ENCODE data around the gene CAMK1D. TPM values are rescaled to one million over a fixed set of nuclear protein-coding genes. Genes with fewer than 3 reads are reported as not detected.

Gene CAMK1D
- total and polyA plus RNA-seq, 2 of the 8 experiments (the other 6 are each of a cell fraction or from before 2014, with no cell fraction given), result 3.5 to 10.6 TPM

GRCh38 chr10:12787297-12787696 is 437.9 kb downstream of the CAMK1D start:
- no peak overlapping the region for H2BK5ac ChIP-seq (ENCODE audit: low read depth, low read length)
- H3K36me3 ChIP-seq (ENCODE audit: control insufficient read depth in 2 of 4, insufficient read depth in 4 of 4, low read length in 3 of 4), result no peaks in the 10 kb centered on the region
- DNase-seq (ENCODE audit: low read depth in 1 of 2, low spot score in 2 of 2), result no peak
- H3K79me2 ChIP-seq (ENCODE audit: control insufficient read depth in 1 of 2, insufficient read depth in 2 of 2, low read length in 2 of 2), result no peaks in the 10 kb centered on the region
- no peak overlapping the region for H3K56ac ChIP-seq (replicated peaks; ENCODE audit: insufficient read length, low read depth, low read length)
- POLR2A ChIA-PET (ENCODE audit: partially characterized antibody), result interaction anchor here (0.6 kb wide), 1 partner anchor 355 kb away, joined by 3 read pairs; no protein-coding TSS in a partner anchor
- no peak overlapping the region for H3K23ac ChIP-seq (ENCODE audit: insufficient read length)
- H3K9ac ChIP-seq (replicated peaks in 1 of 4; ENCODE audit: extremely low read depth in 1 of 4, low read depth in 3 of 4, low read length in 3 of 4), result no peak overlapping the region
- H3K27ac ChIP-seq (ENCODE audit: low read depth, low read length), result no peak overlapping the region
- no peak overlapping the region for H3K4me2 ChIP-seq (ENCODE audit: insufficient read depth in 1 of 2, low read depth in 2 of 2, low read length in 2 of 2)
- no peak overlapping the region for H2AFZ ChIP-seq (ENCODE audit: low read length)
- H3K79me1 ChIP-seq (ENCODE audit: low read depth, low read length), result no peaks in the 10 kb centered on the region
- H2BK15ac ChIP-seq (ENCODE audit: low read length), result no peak overlapping the region
- no peak overlapping the region for H4K5ac ChIP-seq (ENCODE audit: insufficient read length, low read depth, low read length)
- CTCF ChIA-PET (ENCODE audit: partially characterized antibody), result interaction anchor here (0.6 to 1.9 kb wide), 4 partner anchors 9 to 491 kb away, joined by 3 to 4 read pairs (median 4); no protein-coding TSS in a partner anchor
- H4K20me1 ChIP-seq (replicated peaks in 1 of 2; ENCODE audit: control insufficient read depth in 1 of 2, insufficient read depth in 2 of 2, low read length in 2 of 2), result no peaks in the 10 kb centered on the region
- no peak overlapping the region for H3K4me3 ChIP-seq (ENCODE audit: extremely low read depth in 1 of 4, insufficient read depth in 2 of 4, low read depth in 3 of 4, low read length in 4 of 4)
- peaks cover 0 to 2% of the 10 kb centered on the region in 2 experiments; a peak in 1 of 4 replicates for H3K9me3 ChIP-seq (ENCODE audit: insufficient read depth in 2 of 2, low read depth in 1 of 2, low read length in 1 of 2)
- no peak overlapping the region for H2AK5ac ChIP-seq (ENCODE audit: low read depth, low read length)
- FAIRE-seq, result no peak
- no peak overlapping the region for H3K18ac ChIP-seq (ENCODE audit: extremely low read depth, low read length)
- H2BK20ac ChIP-seq (ENCODE audit: low read length), result no peak overlapping the region
- H3K4me1 ChIP-seq (replicated peaks in 1 of 4; ENCODE audit: control insufficient read depth in 3 of 4, insufficient read depth in 4 of 4, low read length in 3 of 4), result no peaks in the 10 kb centered on the region; a peak in 1 of 7 replicates
- TF ChIP-seq TAF1 (IDR thresholded peaks at IDR 0.05; ENCODE audit: low read depth, low read length), result no peak
- no peak for TF ChIP-seq POLR2A (IDR thresholded peaks at IDR 0.05; ENCODE audit: control extremely low read depth in 1 of 2, low read depth in 2 of 2, low read length in 2 of 2)
- TF ChIP-seq CBX5 (IDR thresholded peaks at IDR 0.05; ENCODE audit: low read depth, low read length), result no peak
- TF ChIP-seq RNF2 (IDR thresholded peaks at IDR 0.05; ENCODE audit: borderline replicate concordance, low read depth, low read length, missing control alignments, poor library complexity, severe bottlenecking), result no peak
- no peak for TF ChIP-seq SP4 (IDR thresholded peaks at IDR 0.05; ENCODE audit: low read length)
- no peak for TF ChIP-seq CBX8 (IDR thresholded peaks at IDR 0.05; ENCODE audit: borderline replicate concordance, low read depth, low read length)
- TF ChIP-seq SIX5 (IDR thresholded peaks at IDR 0.05; ENCODE audit: low read depth, low read length), result no peak
- no peak for TF ChIP-seq RFX5 (IDR thresholded peaks at IDR 0.05; ENCODE audit: borderline replicate concordance, low read depth, low read length)
- TF ChIP-seq CHD2 (IDR thresholded peaks at IDR 0.05; ENCODE audit: low read length), result no peak
- TF ChIP-seq RXRA (IDR thresholded peaks at IDR 0.05; ENCODE audit: insufficient read depth, low read depth, low read length), result no peak
- no peak for TF ChIP-seq POLR2AphosphoS5 (IDR thresholded peaks at IDR 0.05; ENCODE audit: low read depth, low read length)
- TF ChIP-seq CEBPB (IDR thresholded peaks at IDR 0.05; ENCODE audit: low read depth, low read length), result no peak
- no peaks in the 10 kb centered on the region; the same call in 1 of the 2 replicates for H3K23me2 ChIP-seq (ENCODE audit: low read depth, low read length)
- H4K8ac ChIP-seq (ENCODE audit: extremely low read depth, insufficient read depth, low read length), result no peak overlapping the region
- no peak overlapping the region for H4K91ac ChIP-seq (replicated peaks; ENCODE audit: insufficient read length, low read length)
- no peak overlapping the region for H3K14ac ChIP-seq (ENCODE audit: insufficient read length)
- no peak overlapping the region for H3K4ac ChIP-seq (replicated peaks; ENCODE audit: insufficient read length, low read depth, low read length)
- no peak overlapping the region for H2BK12ac ChIP-seq (ENCODE audit: low read depth, low read length)
- no peak overlapping the region for H2BK120ac ChIP-seq (replicated peaks; ENCODE audit: low read depth, low read length)
- 94% methylated on average over 12 of the region's 12 CpGs; no CpG with 5 or more reads in 1 of the 2 experiments for WGBS, 2 experiments (ENCODE audit: extremely low coverage in 1 of 2, insufficient coverage in 1 of 2, insufficient read length in 1 of 2, insufficient replicate concordance in 2 of 2, low coverage in 1 of 2, low lambda C conversion rate in 2 of 2, missing lambda C conversion rate in 1 of 2)
- no peaks in the 10 kb centered on the region for H3K27me3 ChIP-seq (replicated peaks in 1 of 4; ENCODE audit: control insufficient read depth in 3 of 4, extremely low read depth in 1 of 4, insufficient read depth in 3 of 4, low read length in 3 of 4)

Data from H1 (cell line).